ENCODE results near the gene DHCR24.

DHCR24 gene

GRCh38 chr1:54863267-54863665, 23.7 kb downstream of the DHCR24 start:
- DNase-seq (ENCODE audit: low read depth, low spot score) = no peak
- no peak overlapping the region for H3K27ac ChIP-seq
- peaks cover 89% of the 10 kb centered on the region for H3K36me3 ChIP-seq (ENCODE audit: insufficient read depth, low read length)
- TF ChIP-seq FOXP2 (optimal IDR thresholded peaks at IDR 0.05; ENCODE audit: control extremely low read depth, extremely low read length, insufficient read depth) = no peak
- TF ChIP-seq EZH2 (IDR thresholded peaks at IDR 0.05) = no peak
- no peak for TF ChIP-seq POLR2AphosphoS5 (IDR thresholded peaks at IDR 0.05; ENCODE audit: borderline replicate concordance, low read depth, low read length)
- no peak overlapping the region for H3K4me3 ChIP-seq
- H3K9me3 ChIP-seq (ENCODE audit: low read depth, low read length) = no peaks in the 10 kb centered on the region
- H3K9ac ChIP-seq (ENCODE audit: insufficient read length) = no peak overlapping the region

- Histone ChIP-seq H3K9me3 (ENCODE audit: low read depth, low read length) (no peaks in the 10 kb centered on the region), H3K27ac (no peak overlapping the region), H3K9ac (ENCODE audit: insufficient read length) (no peak overlapping the region), H3K4me3 (no peak overlapping the region), H3K36me3 (ENCODE audit: insufficient read depth, low read length) (peaks cover 92% of the 10 kb centered on the region)
- no peak for TF ChIP-seq POLR2AphosphoS5 (IDR thresholded peaks at IDR 0.05; ENCODE audit: borderline replicate concordance, low read depth, low read length)
- TF ChIP-seq FOXP2 (optimal IDR thresholded peaks at IDR 0.05; ENCODE audit: control extremely low read depth, extremely low read length, insufficient read depth) = no peak
- TF ChIP-seq EZH2 (IDR thresholded peaks at IDR 0.05) = no peak
- DNase-seq (ENCODE audit: low read depth, low spot score) = no peak
These were observed 25.8 kb downstream of the DHCR24 start for GRCh38 chr1:54861070-54861761.

DNA sequence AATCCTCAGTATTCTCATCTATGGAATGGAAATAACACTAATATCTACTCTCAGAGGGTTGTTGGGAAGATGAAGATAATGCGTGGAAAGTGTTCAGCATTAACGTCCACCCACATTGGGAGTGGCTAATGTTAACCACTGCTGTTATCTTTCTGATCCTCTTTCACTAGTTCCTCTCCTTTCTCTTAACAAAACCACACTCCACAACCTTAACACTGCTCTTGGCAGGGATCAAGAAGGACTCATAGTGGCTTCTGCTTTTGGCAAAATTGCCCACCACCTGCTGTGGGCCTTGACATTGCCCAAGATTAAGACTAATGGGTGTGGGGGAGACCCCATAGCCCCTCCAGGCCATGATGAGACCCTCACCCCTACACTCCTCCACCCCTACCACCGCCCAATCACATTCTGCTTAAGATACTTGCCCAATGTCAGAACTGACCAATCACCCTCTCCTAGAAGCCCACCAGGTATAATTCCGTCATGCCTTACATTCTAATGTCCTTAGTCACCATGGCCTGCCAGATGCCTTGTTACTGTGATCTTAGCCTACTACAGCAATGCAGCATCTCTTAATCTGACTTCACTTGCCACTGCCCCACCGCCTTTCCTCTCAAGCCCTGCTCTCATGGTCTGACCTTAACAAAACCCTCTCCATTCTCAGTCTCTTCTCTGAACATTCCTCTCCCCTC, 27.1 kb downstream of the DHCR24 start:
- Histone ChIP-seq H3K4me3 (no peak overlapping the region), H3K36me3 (ENCODE audit: insufficient read depth, low read length) (peaks cover 88% of the 10 kb centered on the region), H3K27ac (no peak overlapping the region), H3K9me3 (ENCODE audit: low read depth, low read length) (no peaks in the 10 kb centered on the region), H3K9ac (ENCODE audit: insufficient read length) (no peak overlapping the region)
- no peak for DNase-seq (ENCODE audit: low read depth, low spot score)
- TF ChIP-seq FOXP2 (optimal IDR thresholded peaks at IDR 0.05; ENCODE audit: control extremely low read depth, extremely low read length, insufficient read depth) (no peak), EZH2 (IDR thresholded peaks at IDR 0.05) (no peak), POLR2AphosphoS5 (IDR thresholded peaks at IDR 0.05; ENCODE audit: borderline replicate concordance, low read depth, low read length) (no peak)

DNA sequence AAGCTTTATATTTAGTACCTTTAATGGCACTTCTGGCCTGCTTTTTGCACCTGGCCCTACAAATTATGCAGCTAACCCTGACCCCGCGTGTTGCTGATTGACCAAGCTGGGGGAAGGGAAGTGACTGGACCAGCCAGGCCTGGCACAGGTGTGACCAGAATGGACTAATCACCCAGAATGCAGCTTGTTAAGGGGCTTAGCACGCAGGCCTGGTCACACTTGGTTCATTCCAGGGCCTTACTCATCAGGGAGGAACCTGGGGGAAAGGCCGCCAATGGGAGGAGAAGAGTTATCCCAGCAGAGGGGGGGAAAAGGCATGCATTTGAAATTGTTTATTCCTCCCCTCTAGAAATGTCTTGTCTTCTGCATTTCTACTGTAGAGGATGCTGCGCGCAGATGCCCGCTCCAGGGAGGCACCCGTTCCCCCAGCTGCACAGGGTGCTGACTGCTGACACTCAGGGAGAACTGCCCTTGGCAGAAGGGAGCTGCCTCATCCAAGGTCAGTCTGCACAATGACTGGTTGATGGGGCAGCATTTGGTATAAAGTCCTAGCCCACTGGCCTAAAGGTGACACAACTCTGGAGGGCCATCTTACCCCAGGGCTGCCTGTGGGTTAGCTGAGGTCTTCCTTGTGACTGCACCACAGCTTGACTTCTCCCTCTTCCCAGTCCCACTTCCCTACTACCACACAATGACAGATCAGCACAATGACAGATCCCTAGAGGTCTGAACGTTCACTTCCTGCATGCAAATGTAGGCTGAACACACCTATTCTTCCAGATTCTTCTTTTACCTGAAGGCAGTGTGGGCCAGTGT, 29.0 kb downstream of the DHCR24 start:
- H3K9ac ChIP-seq (ENCODE audit: insufficient read length) = no peak overlapping the region
- DNase-seq (ENCODE audit: low read depth, low spot score) = no peak
- TF ChIP-seq EZH2 (IDR thresholded peaks at IDR 0.05) (no peak), POLR2AphosphoS5 (IDR thresholded peaks at IDR 0.05; ENCODE audit: borderline replicate concordance, low read depth, low read length) (no peak), FOXP2 (optimal IDR thresholded peaks at IDR 0.05; ENCODE audit: control extremely low read depth, extremely low read length, insufficient read depth) (no peak)
- peaks cover 88% of the 10 kb centered on the region for H3K36me3 ChIP-seq (ENCODE audit: insufficient read depth, low read length)
- no peak overlapping the region for H3K4me3 ChIP-seq
- no peaks in the 10 kb centered on the region for H3K9me3 ChIP-seq (ENCODE audit: low read depth, low read length)
- no peak overlapping the region for H3K27ac ChIP-seq

DNA sequence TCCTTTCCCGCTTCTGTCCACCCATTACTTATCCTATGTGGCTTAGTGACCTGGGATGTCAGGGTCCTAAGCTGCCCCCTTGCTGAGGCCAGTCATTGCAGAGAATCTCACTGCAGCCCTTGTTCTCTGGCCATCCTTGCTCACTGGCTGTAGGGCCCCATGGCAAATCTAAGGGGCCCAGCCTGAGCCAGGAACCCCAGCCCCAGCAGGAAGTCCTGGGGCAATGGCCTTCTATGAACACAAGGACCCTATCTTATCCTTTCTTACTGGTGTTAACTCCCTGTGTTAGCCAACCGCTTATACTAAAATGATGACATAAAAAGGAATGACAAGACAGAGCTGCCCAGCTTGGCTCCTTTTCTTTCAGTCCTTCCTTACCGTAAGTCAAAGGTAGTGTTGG, 29.9 kb downstream of the DHCR24 start:
- Histone ChIP-seq H3K36me3 (ENCODE audit: insufficient read depth, low read length) (peaks cover 91% of the 10 kb centered on the region), H3K4me3 (no peak overlapping the region), H3K27ac (no peak overlapping the region; the same call in 1 of the 2 replicates), H3K9ac (ENCODE audit: insufficient read length) (no peak overlapping the region), H3K9me3 (ENCODE audit: low read depth, low read length) (no peaks in the 10 kb centered on the region)
- DNase-seq (ENCODE audit: low read depth, low spot score) = no peak
- no peak for TF ChIP-seq POLR2AphosphoS5 (IDR thresholded peaks at IDR 0.05; ENCODE audit: borderline replicate concordance, low read depth, low read length)
- TF ChIP-seq EZH2 (IDR thresholded peaks at IDR 0.05) = no peak
- no peak for TF ChIP-seq FOXP2 (optimal IDR thresholded peaks at IDR 0.05; ENCODE audit: control extremely low read depth, extremely low read length, insufficient read depth)

- TF ChIP-seq FOXP2 (optimal IDR thresholded peaks at IDR 0.05; ENCODE audit: control extremely low read depth, extremely low read length, insufficient read depth) (no peak), EZH2 (IDR thresholded peaks at IDR 0.05) (no peak), POLR2AphosphoS5 (IDR thresholded peaks at IDR 0.05; ENCODE audit: borderline replicate concordance, low read depth, low read length) (no peak)
- Histone ChIP-seq H3K36me3 (ENCODE audit: insufficient read depth, low read length) (peaks cover 93% of the 10 kb centered on the region), H3K9me3 (ENCODE audit: low read depth, low read length) (no peaks in the 10 kb centered on the region), H3K27ac (no peak overlapping the region), H3K9ac (ENCODE audit: insufficient read length) (no peak overlapping the region), H3K4me3 (no peak overlapping the region)
- DNase-seq (ENCODE audit: low read depth, low spot score) = no peak
These were observed 32.5 kb downstream of the DHCR24 start for GRCh38 chr1:54854381-54855020.

GRCh38 chr1:54853793-54854370, 33.1 kb downstream of the DHCR24 start:
- Histone ChIP-seq H3K4me3 (no peak overlapping the region), H3K9ac (ENCODE audit: insufficient read length) (no peak overlapping the region), H3K9me3 (ENCODE audit: low read depth, low read length) (no peaks in the 10 kb centered on the region), H3K36me3 (ENCODE audit: insufficient read depth, low read length) (peaks cover 93% of the 10 kb centered on the region), H3K27ac (no peak overlapping the region)
- no peak for DNase-seq (ENCODE audit: low read depth, low spot score)
- TF ChIP-seq POLR2AphosphoS5 (IDR thresholded peaks at IDR 0.05; ENCODE audit: borderline replicate concordance, low read depth, low read length) (no peak), EZH2 (IDR thresholded peaks at IDR 0.05) (no peak)

Measured in SK-N-MC (cell line).